Ishikawa (cell line): Measurements from ENCODE around the gene ZC3H14.

ENCODE experiments used
- CEBPB ChIP-seq: IDR thresholded peaks from 2 replicates; pipeline ENCODE4 v1.6.1; 2012
- CREB1 ChIP-seq: IDR thresholded peaks from 2 replicates; pipeline ENCODE4 v1.6.1; 2012; ENCODE audit warnings: low read depth
- EGR1 ChIP-seq: IDR thresholded peaks from 2 replicates; pipeline ENCODE4 v1.6.1; 2012
- EP300 ChIP-seq: IDR thresholded peaks from 2 replicates; pipeline ENCODE4 v1.6.1; 2012; ENCODE audit warnings: borderline replicate concordance
- FOXM1 ChIP-seq: IDR thresholded peaks from 2 replicates; pipeline ENCODE4 v1.6.1; 2012; ENCODE audit warnings: low read depth, borderline replicate concordance
- NFIC ChIP-seq: IDR thresholded peaks from 2 replicates; pipeline ENCODE4 v1.6.1; 2012
- RAD21 ChIP-seq: IDR thresholded peaks from 2 replicates; pipeline ENCODE4 v1.6.1; 2012; ENCODE audit warnings: low read depth
- TAF1 ChIP-seq: IDR thresholded peaks from 2 replicates; pipeline ENCODE4 v1.6.1; 2012; ENCODE audit warnings: low read depth, mild to moderate bottlenecking
- TCF12 ChIP-seq: IDR thresholded peaks from 2 replicates; pipeline ENCODE4 v1.6.1; 2012; ENCODE audit warnings: low read depth
- TEAD4 ChIP-seq: IDR thresholded peaks from 2 replicates; pipeline ENCODE4 v1.6.1; 2012
- YY1 ChIP-seq: IDR thresholded peaks from 2 replicates; pipeline ENCODE4 v1.6.1; 2012; ENCODE audit warnings: low read depth
- ZBTB7A ChIP-seq: IDR thresholded peaks from 2 replicates; pipeline ENCODE4 v1.6.1; 2012; ENCODE audit warnings: low read depth
- TF ChIP-seq, protein P1 (sequence below): IDR thresholded peaks from 2 replicates; pipeline ENCODE4 v1.6.1; 2012; ENCODE audit warnings: low read depth, mild to moderate bottlenecking
- TF ChIP-seq, protein P2 (sequence below): IDR thresholded peaks from 2 replicates; pipeline ENCODE4 v1.6.1; 2012
- TF ChIP-seq, protein P3 (sequence below): IDR thresholded peaks from 2 replicates; pipeline ENCODE4 v1.6.1; 2012

The ZC3H14 gene

DNA sequence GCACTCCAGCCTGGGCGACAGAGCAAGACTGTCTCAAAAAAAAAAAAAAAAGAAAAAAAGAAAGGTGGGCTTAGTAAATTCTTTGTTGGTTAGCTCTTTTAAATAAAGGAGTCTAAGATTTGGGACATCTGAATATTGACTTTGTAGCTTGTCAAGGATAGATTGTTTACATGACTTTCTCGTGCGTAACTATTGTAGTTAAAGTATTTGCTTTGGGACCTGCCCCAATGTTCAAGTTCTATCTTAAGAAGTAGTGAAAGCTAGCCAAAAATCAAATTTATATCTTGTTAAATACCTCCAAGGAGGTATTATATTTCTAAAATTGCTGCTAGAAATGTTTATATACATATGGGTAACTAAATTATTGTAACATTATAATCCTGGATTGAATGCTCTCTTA is 40.4 kb upstream of the ZC3H14 start:
- TF ChIP-seq ZBTB7A = no peak
- no peak for TF ChIP-seq TAF1
- no peak for TF ChIP-seq CREB1
- TF ChIP-seq CEBPB = no peak
- no peak for TF ChIP-seq RAD21
- TF ChIP-seq EGR1 = no peak
- TF ChIP-seq, protein P1, sequence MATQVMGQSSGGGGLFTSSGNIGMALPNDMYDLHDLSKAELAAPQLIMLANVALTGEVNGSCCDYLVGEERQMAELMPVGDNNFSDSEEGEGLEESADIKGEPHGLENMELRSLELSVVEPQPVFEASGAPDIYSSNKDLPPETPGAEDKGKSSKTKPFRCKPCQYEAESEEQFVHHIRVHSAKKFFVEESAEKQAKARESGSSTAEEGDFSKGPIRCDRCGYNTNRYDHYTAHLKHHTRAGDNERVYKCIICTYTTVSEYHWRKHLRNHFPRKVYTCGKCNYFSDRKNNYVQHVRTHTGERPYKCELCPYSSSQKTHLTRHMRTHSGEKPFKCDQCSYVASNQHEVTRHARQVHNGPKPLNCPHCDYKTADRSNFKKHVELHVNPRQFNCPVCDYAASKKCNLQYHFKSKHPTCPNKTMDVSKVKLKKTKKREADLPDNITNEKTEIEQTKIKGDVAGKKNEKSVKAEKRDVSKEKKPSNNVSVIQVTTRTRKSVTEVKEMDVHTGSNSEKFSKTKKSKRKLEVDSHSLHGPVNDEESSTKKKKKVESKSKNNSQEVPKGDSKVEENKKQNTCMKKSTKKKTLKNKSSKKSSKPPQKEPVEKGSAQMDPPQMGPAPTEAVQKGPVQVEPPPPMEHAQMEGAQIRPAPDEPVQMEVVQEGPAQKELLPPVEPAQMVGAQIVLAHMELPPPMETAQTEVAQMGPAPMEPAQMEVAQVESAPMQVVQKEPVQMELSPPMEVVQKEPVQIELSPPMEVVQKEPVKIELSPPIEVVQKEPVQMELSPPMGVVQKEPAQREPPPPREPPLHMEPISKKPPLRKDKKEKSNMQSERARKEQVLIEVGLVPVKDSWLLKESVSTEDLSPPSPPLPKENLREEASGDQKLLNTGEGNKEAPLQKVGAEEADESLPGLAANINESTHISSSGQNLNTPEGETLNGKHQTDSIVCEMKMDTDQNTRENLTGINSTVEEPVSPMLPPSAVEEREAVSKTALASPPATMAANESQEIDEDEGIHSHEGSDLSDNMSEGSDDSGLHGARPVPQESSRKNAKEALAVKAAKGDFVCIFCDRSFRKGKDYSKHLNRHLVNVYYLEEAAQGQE = no peak
- no peak for TF ChIP-seq FOXM1

DNA sequence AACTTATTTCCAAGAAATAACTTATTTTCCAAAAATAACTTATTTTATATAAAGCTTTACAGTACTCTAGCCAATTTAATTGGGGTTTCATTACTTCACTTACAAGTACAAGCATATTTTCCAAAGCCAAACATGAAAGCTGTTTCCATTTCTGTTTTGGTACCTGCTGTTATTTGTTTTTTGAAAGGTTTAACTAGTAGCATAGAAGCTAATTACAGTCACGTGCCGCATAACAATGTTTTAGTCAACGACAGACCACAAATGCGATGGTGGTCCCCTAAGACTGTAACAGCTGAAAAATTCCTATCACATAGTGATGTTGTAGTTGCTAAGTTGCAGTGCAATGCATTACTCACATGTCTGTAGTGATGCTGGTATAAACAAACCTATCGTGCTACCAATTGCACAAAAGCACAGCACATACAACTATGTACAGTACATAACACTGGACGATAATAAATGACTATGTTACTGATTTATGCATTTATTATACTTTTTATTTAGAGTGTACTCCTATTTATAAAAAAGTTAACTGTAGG is 29.7 kb upstream of the ZC3H14 start:
- TF ChIP-seq TEAD4 (no peak), NFIC (no peak), TAF1 (no peak), FOXM1 (no peak), RAD21 (no peak), ZBTB7A (no peak), CEBPB (no peak), EP300 (no peak), TCF12 (no peak), YY1 (no peak)
- TF ChIP-seq, protein P1 = no peak
- TF ChIP-seq, protein P2, sequence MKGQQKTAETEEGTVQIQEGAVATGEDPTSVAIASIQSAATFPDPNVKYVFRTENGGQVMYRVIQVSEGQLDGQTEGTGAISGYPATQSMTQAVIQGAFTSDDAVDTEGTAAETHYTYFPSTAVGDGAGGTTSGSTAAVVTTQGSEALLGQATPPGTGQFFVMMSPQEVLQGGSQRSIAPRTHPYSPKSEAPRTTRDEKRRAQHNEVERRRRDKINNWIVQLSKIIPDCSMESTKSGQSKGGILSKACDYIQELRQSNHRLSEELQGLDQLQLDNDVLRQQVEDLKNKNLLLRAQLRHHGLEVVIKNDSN = no peak

DNA sequence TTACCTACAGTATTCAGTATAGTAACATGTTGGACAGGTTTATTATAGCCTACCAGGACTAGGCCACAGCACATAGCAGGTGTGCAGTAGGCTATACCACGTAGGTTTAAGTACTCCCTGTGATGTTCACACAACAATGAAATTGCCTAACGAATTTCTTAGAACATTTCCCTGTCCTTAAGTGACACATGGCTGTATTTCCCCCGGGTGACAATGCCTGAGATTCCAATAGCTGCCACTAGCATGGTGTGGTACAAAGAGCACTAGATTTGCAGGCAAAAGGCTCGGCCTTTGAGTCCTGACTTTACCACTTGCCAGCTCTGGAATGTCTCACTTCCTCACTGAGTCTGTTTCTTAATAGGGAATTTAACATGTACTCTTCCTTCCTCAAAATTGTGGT is 27.7 kb upstream of the ZC3H14 start:
- TF ChIP-seq TEAD4 (no peak), CREB1 (no peak), YY1 (no peak)
- TF ChIP-seq, protein P2 = no peak

DNA sequence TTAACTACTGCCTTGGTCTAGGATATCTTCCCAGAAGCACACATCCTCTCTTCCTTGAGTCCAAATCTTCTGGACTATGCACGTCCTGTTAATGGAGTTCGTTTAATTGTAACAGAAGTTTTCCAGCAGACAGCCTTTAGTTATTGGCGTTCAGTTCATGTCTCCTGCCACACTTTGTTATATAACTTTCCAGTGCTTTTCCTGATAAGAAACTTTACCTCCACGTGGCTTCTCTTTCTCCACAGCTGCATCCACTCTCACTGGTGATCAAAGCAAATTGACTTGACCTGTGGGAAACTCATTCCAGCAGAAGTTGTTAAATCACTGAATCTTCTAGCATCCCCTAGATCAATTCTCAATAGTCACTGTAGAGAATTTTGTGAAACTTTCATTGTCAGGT is 27.0 kb upstream of the ZC3H14 start:
- TF ChIP-seq RAD21 (no peak), ZBTB7A (no peak), EGR1 (no peak), CREB1 (no peak), TAF1 (no peak), TEAD4 (no peak), EP300 (no peak), NFIC (no peak), TCF12 (no peak), YY1 (no peak), FOXM1 (no peak), CEBPB (no peak)
- TF ChIP-seq, protein P2 = no peak
- TF ChIP-seq, protein P3, sequence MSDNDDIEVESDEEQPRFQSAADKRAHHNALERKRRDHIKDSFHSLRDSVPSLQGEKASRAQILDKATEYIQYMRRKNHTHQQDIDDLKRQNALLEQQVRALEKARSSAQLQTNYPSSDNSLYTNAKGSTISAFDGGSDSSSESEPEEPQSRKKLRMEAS = no peak
- TF ChIP-seq, protein P1 = no peak

DNA sequence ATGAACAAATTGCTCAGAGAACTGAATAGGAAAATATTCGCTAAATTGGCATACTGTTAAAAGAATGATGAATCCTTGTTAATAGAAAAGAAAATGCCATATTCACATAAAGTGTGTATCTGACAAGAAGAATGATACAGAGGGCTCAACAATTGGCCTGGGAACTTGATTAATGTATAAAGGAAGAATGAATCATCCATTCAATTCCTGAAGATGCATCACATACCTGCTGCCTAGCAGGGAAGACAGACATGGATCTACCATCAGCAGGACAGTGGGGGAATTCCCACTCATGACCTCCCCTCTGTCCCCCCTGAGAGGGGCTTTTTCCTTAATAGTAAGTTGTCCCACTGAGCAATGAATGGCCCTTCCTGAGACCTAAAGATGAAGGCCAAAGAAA is 21.5 kb upstream of the ZC3H14 start:
- no peak for TF ChIP-seq YY1
- TF ChIP-seq CEBPB = no peak
- TF ChIP-seq TAF1 = no peak
- no peak for TF ChIP-seq NFIC
- TF ChIP-seq, protein P1 = no peak
- no peak for TF ChIP-seq EGR1
- no peak for TF ChIP-seq FOXM1
- TF ChIP-seq RAD21 = no peak
- no peak for TF ChIP-seq TEAD4
